Naive B cell (primary cell): ENCODE results near the gene ERAP2. TPM values are rescaled to one million over a fixed set of nuclear protein-coding genes. Genes with fewer than 3 reads are reported as not detected.

ENCODE experiments used
- ATAC-seq, 2 donors: fragments of 150-1000 bp; cut with Tn5 transposase; 2 replicates each; pipeline ENCODE4 v1.10.0; 2021; ENCODE audit warnings: low read depth in 2 of 2, mild to moderate bottlenecking in 2 of 2, moderate library complexity in 2 of 2
- DNase-seq: peaks from one replicate; pipeline ENCODE4 v3.0.0; 2022
- H3K27ac Mint-ChIP-seq, 6 donors: one replicate each; pipeline ENCODE4 v1.8.0; 2020 to 2022; ENCODE audit warnings: mild to moderate bottlenecking in 6 of 6, mixed read lengths in 6 of 6, moderate library complexity in 5 of 6, inconsistent platforms in 2 of 6
- H3K27me3 Mint-ChIP-seq, 3 donors: one replicate each; pipeline ENCODE4 v1.8.0; 2021 to 2022; ENCODE audit warnings: mixed read lengths in 3 of 3, mild to moderate bottlenecking in 1 of 3
- H3K36me3 Mint-ChIP-seq, 2 donors: one replicate each; pipeline ENCODE4 v1.8.0; 2020 to 2022; ENCODE audit warnings: mixed read lengths in 2 of 2, inconsistent platforms in 1 of 2, mild to moderate bottlenecking in 1 of 2
- H3K4me1 Mint-ChIP-seq, 3 donors: one replicate each; pipeline ENCODE4 v1.8.0; 2020 to 2022; ENCODE audit warnings: mixed read lengths in 3 of 3, inconsistent platforms in 1 of 3, mild to moderate bottlenecking in 1 of 3, moderate library complexity in 1 of 3
- H3K4me3 Mint-ChIP-seq, 8 donors: one replicate each; pipeline ENCODE4 v1.8.0; 2020 to 2022; ENCODE audit warnings: mild to moderate bottlenecking in 8 of 8, mixed read lengths in 8 of 8, moderate library complexity in 8 of 8, inconsistent platforms in 2 of 8
- H3K9me3 Mint-ChIP-seq, 7 donors: one replicate each; pipeline ENCODE4 v1.8.0; 2020 to 2022; ENCODE audit warnings: mixed read lengths in 7 of 7, mild to moderate bottlenecking in 5 of 7, inconsistent platforms in 2 of 7, moderate library complexity in 1 of 7
- polyA plus RNA-seq, 6 donors: library from polyadenylated mRNA; unstranded; fragments of 300-500 nt; fragmentation: Illumina TruSeq; gene quantifications; one replicate each; pipeline ENCODE4 v1.2.3, GENCODE V29; 2021; ENCODE audit warnings: low read depth in 6 of 6

The ERAP2 gene
- polyA plus RNA-seq, 6 donors from 2014 or later, result 9.9 to 98.7 (median 15.5) TPM

- H3K36me3 Mint-ChIP-seq, result peaks cover 37 to 48% of the 10 kb centered on the region in 2 donors
- peak; percentile 80 for DNase-seq
- H3K27ac Mint-ChIP-seq, result peak overlapping the region; percentile 86 to 99 (median 98)
- H3K9me3 Mint-ChIP-seq, result no peaks in the 10 kb centered on the region
- H3K4me1 Mint-ChIP-seq, result peaks cover 50 to 68% (median 53%) of the 10 kb centered on the region in 3 donors
- peak; percentile 96 to 97 for ATAC-seq
- peak overlapping the region; percentile 44 to 82 (median 74) for H3K4me3 Mint-ChIP-seq
- no peaks in the 10 kb centered on the region for H3K27me3 Mint-ChIP-seq
Measured at GRCh38 chr5:96885518-96886338, 9.4 kb downstream of the ERAP2 start.

DNA sequence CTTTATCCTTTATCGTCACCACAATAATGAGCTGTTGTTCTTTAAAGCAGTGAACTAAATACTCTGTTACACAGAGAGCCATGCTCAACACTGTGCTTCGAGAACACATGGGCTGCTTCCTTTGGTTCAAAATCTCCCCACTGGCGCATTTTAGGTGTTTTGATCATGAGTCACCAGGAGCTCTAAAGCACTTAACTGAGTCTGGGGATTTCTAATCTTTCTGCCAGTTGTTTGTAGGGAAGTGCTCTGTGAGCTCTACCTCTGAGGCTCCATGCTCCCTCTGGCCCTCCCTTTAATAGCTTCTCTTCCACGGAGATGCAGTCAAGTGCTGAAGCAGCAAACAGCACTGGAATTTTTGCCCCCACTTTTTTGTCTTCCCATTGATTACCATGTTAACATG lies 17.0 kb downstream of the ERAP2 start:
- Mint-ChIP-seq H3K4me3 (peak overlapping the region in 1 of 8 donors; percentile 53), H3K36me3 (peaks cover 29 to 37% of the 10 kb centered on the region in 2 donors), H3K4me1 (peaks cover 30 to 36% (median 33%) of the 10 kb centered on the region in 3 donors), H3K27me3 (no peaks in the 10 kb centered on the region), H3K27ac (peak overlapping the region in 4 of 6 donors; percentile 5 to 98 (median 70)), H3K9me3 (no peaks in the 10 kb centered on the region)
- DNase-seq (no peak), ATAC-seq (no peak)

GRCh38 chr5:96896276-96896675 lies 20.0 kb downstream of the ERAP2 start:
- Mint-ChIP-seq H3K27me3 (no peaks in the 10 kb centered on the region), H3K4me3 (peak overlapping the region; percentile 77 to 97 (median 88)), H3K27ac (peak overlapping the region; percentile 98 to 100 (median 99)), H3K36me3 (peaks cover 42 to 43% of the 10 kb centered on the region in 2 donors), H3K9me3 (no peaks in the 10 kb centered on the region), H3K4me1 (peaks cover 35 to 47% (median 40%) of the 10 kb centered on the region in 3 donors)
- peak; percentile 66 for DNase-seq
- peak; percentile 79 to 81 for ATAC-seq

DNA sequence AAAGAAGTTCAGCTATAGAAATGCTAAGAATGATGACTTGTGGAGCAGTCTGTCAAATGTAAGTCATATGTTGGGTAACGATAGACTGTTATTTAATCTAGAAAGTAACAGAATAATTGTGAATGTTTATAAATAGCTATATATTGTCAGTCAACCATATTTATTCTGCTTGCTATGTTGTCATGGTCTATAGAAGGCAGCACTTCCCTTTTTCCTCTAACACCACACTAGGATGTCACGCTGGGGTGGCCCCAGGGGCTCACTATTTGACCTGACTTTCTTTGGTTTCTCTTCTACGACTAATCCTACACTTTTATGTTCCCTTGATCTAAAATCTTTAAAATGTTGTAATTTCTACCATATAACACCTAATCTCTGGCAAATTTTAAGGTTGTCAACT lies 20.5 kb downstream of the ERAP2 start:
- Mint-ChIP-seq H3K36me3 (peaks cover 47 to 48% of the 10 kb centered on the region in 2 donors), H3K9me3 (no peaks in the 10 kb centered on the region), H3K4me1 (peaks cover 35 to 53% (median 40%) of the 10 kb centered on the region in 3 donors), H3K27ac (peak overlapping the region; percentile 98 to 100 (median 99)), H3K27me3 (no peaks in the 10 kb centered on the region), H3K4me3 (peak overlapping the region; percentile 77 to 97 (median 88))
- DNase-seq (peak; percentile 83), ATAC-seq (peak; percentile 94 to 96)

- H3K27ac Mint-ChIP-seq, result peak overlapping the region in 5 of 6 donors; percentile 70 to 81 (median 73)
- no peak for DNase-seq
- peaks cover 29 to 42% (median 31%) of the 10 kb centered on the region in 3 donors for H3K4me1 Mint-ChIP-seq
- no peak for ATAC-seq
- H3K36me3 Mint-ChIP-seq, result peaks cover 32 to 46% of the 10 kb centered on the region in 2 donors
- peaks cover 0 to 2% (median 0%) of the 10 kb centered on the region in 7 donors for H3K9me3 Mint-ChIP-seq
- no peak overlapping the region for H3K4me3 Mint-ChIP-seq
- no peaks in the 10 kb centered on the region for H3K27me3 Mint-ChIP-seq
Measured at GRCh38 chr5:96901384-96901783, 25.1 kb downstream of the ERAP2 start.

DNA sequence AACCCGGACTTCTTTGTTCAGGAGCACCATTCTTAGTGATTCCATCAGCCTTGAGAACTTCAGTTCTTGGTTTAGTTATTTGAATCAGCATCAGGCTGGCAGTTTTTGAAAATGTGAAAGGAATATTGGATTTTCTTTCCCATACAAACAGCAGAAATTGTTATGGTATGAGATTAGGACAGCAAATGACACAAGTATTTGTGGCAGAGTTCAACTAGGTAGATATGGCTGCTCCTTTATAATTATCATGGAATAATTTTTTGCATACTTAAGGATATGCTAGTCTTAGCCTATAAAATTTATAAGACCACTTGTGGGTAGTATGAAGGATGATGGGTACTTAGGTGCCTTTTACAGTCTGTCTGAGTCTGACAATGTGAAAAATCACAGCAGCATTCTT lies 25.5 kb downstream of the ERAP2 start:
- Mint-ChIP-seq H3K4me1 (peaks cover 28 to 38% (median 28%) of the 10 kb centered on the region in 3 donors), H3K4me3 (no peak overlapping the region), H3K27ac (peak overlapping the region in 1 of 6 donors; percentile 81), H3K9me3 (peaks cover 0 to 2% (median 0%) of the 10 kb centered on the region in 7 donors), H3K36me3 (peaks cover 32 to 47% of the 10 kb centered on the region in 2 donors), H3K27me3 (no peaks in the 10 kb centered on the region)
- DNase-seq (no peak), ATAC-seq (no peak)

GRCh38 chr5:96902876-96903275 lies 26.6 kb downstream of the ERAP2 start:
- Mint-ChIP-seq H3K4me3 (no peak overlapping the region), H3K36me3 (peaks cover 32 to 47% of the 10 kb centered on the region in 2 donors), H3K27me3 (no peaks in the 10 kb centered on the region), H3K4me1 (peaks cover 22 to 31% (median 22%) of the 10 kb centered on the region in 3 donors), H3K27ac (no peak overlapping the region), H3K9me3 (peaks cover 0 to 2% (median 0%) of the 10 kb centered on the region in 7 donors)
- ATAC-seq (no peak), DNase-seq (no peak)

DNA sequence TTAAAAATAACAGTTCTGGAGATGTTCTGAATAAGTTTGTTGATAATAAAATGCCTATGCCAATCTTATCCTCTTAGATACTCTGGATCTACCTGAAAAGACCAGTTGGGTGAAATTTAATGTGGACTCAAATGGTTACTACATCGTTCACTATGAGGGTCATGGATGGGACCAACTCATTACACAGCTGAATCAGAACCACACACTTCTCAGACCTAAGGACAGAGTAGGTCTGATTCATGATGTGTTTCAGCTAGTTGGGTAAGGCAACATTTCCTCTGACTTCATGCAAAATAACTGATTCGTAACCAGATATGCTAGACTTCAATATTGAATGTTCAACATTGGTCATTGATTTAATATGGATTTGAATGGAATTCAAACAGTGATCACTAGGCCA lies 27.0 kb downstream of the ERAP2 start:
- H3K9me3 Mint-ChIP-seq, result peaks cover 0 to 2% (median 0%) of the 10 kb centered on the region in 7 donors
- no peak overlapping the region for H3K27ac Mint-ChIP-seq
- H3K36me3 Mint-ChIP-seq, result peaks cover 32 to 47% of the 10 kb centered on the region in 2 donors
- DNase-seq (no peak), ATAC-seq (no peak)
- H3K4me3 Mint-ChIP-seq, result no peak overlapping the region
- peaks cover 22 to 31% (median 22%) of the 10 kb centered on the region in 3 donors for H3K4me1 Mint-ChIP-seq
- H3K27me3 Mint-ChIP-seq, result no peaks in the 10 kb centered on the region

GRCh38 chr5:96904054-96904931 lies 28.0 kb downstream of the ERAP2 start:
- no peak for DNase-seq
- Mint-ChIP-seq H3K36me3 (peaks cover 29 to 42% of the 10 kb centered on the region in 2 donors), H3K4me1 (peaks cover 13 to 25% (median 17%) of the 10 kb centered on the region in 3 donors), H3K27me3 (no peaks in the 10 kb centered on the region), H3K4me3 (peak overlapping the region in 1 of 8 donors; percentile 31), H3K9me3 (peaks cover 0 to 2% (median 0%) of the 10 kb centered on the region in 7 donors), H3K27ac (peak overlapping the region in 2 of 6 donors; percentile 51 to 65)
- ATAC-seq, result no peak

DNA sequence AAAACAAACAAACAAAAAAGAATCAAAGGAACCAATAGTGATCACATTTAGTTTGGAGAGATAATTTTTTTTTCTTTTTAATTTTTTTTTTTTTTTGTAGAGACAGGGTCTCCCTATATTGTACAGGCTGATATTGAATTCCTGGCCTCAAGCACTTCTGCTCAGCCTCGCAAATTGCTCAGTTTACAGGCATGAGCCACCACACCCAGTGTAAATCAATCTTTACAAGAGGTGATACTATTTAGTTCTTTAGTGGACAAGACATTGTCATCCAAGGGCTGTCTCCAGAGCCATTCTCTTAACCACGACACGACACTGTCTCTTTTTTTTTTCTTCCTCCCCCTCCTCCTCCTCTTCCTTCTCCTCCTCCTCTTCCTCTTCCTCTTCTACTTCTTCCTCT lies 29.6 kb downstream of the ERAP2 start:
- H3K27ac Mint-ChIP-seq, result peak overlapping the region in 3 of 6 donors; percentile 24 to 67 (median 64)
- no peaks in the 10 kb centered on the region for H3K27me3 Mint-ChIP-seq
- H3K4me1 Mint-ChIP-seq, result peaks cover 13 to 20% (median 14%) of the 10 kb centered on the region in 3 donors
- no peak overlapping the region for H3K4me3 Mint-ChIP-seq
- peaks cover 20 to 35% of the 10 kb centered on the region in 2 donors for H3K36me3 Mint-ChIP-seq
- DNase-seq (no peak), ATAC-seq (no peak)
- peaks cover 0 to 2% (median 0%) of the 10 kb centered on the region in 7 donors for H3K9me3 Mint-ChIP-seq

DNA sequence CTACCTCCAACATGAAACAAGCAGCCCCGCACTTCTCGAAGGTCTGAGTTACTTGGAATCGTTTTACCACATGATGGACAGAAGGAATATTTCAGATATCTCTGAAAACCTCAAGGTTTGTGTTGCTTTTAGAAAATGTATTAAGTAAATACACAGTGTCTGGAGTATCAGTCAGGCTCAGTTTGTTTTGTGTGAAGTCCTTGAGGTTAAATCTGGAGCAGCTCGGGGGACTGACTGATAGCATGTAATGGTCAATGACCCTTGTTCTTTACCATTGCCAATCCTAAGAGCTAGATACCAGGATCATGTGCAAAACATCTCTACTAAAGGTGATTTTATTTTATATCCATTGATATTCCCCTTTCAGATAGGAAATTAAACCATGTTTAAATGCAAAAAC lies 32.7 kb downstream of the ERAP2 start:
- no peak for ATAC-seq
- no peak overlapping the region for H3K27ac Mint-ChIP-seq
- peaks cover 10 to 28% of the 10 kb centered on the region in 2 donors for H3K36me3 Mint-ChIP-seq

GRCh38 chr5:96909435-96909834 lies 33.1 kb downstream of the ERAP2 start:
- DNase-seq (no peak), ATAC-seq (no peak)
- H3K27ac Mint-ChIP-seq, result no peak overlapping the region
- no peak overlapping the region for H3K4me3 Mint-ChIP-seq
- H3K9me3 Mint-ChIP-seq, result peaks cover 0 to 2% (median 0%) of the 10 kb centered on the region in 7 donors
- no peaks in the 10 kb centered on the region for H3K27me3 Mint-ChIP-seq
- peaks cover 12 to 15% (median 13%) of the 10 kb centered on the region in 3 donors for H3K4me1 Mint-ChIP-seq
- H3K36me3 Mint-ChIP-seq, result peaks cover 14 to 28% of the 10 kb centered on the region in 2 donors

More for the DNA sequence above, 32.7 kb downstream of the ERAP2 start:
- Mint-ChIP-seq H3K9me3 (peaks cover 0 to 2% (median 0%) of the 10 kb centered on the region in 7 donors), H3K4me3 (no peak overlapping the region), H3K4me1 (peaks cover 12 to 15% (median 12%) of the 10 kb centered on the region in 3 donors), H3K27me3 (no peaks in the 10 kb centered on the region)
- DNase-seq, result no peak

DNA sequence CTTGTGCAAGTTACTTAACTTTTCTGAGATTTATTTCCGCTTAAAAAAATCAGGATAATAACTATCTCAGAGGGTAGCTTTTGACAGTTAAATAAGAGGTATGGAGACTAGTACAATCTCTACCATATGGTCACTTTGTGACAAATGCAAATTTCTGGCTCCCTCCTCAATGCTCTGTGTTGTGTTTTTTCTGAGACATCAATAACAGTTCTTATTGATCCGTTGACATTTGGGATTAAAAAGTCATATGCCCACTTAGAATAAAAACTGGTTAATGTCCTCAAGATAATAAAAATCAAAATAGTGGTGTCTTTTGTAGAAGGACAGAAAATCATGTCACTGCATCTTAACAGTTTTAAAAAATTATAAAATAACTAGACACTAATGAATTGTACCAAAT lies 34.8 kb downstream of the ERAP2 start:
- ATAC-seq, result no peak
- peaks cover 10 to 11% (median 10%) of the 10 kb centered on the region in 3 donors for H3K4me1 Mint-ChIP-seq
- H3K27ac Mint-ChIP-seq, result no peak overlapping the region
- peaks cover 0 to under 1% (median 0%) of the 10 kb centered on the region in 7 donors for H3K9me3 Mint-ChIP-seq
- no peak overlapping the region for H3K4me3 Mint-ChIP-seq
- no peak for DNase-seq
- H3K36me3 Mint-ChIP-seq, result peaks cover 17 to 22% of the 10 kb centered on the region in 2 donors
- H3K27me3 Mint-ChIP-seq, result no peaks in the 10 kb centered on the region
